Left lung (tissue), 10 donors: Measurements from ENCODE around the gene ASTN1. TPM values are rescaled to one million over a fixed set of nuclear protein-coding genes. Genes with fewer than 3 reads are reported as not detected.
A peak's percentile ranks its signal among the peaks of the same experiment; 100 is the strongest.

Experiments used
- ATAC-seq: fragments of 200-7000 bp; cut with Tn5 transposase; one replicate; pipeline ENCODE4 v1.9.1; 2020; ENCODE audit warnings: moderate library complexity
- DNase-seq, 4 donors: peaks; one replicate each; pipeline ENCODE4 v3.0.0-alpha.2; 2013 to 2020
- H3K27ac ChIP-seq, 2 donors: fragments of 200-600 bp; sonication (generic) in 1 of 2; one replicate each; pipeline versions ENCODE4 v1.5.0 to v1.8.0; 2020 to 2021
- H3K27me3 ChIP-seq, 2 donors: fragments of 200-600 bp; sonication (generic) in 1 of 2; one replicate each; pipeline versions ENCODE4 v1.5.0 to v1.8.0; 2020 to 2021
- H3K36me3 ChIP-seq, 2 donors: fragments of 200-600 bp; sonication (generic) in 1 of 2; one replicate each; pipeline versions ENCODE4 v1.5.0 to v1.8.0; 2020 to 2021
- H3K4me1 ChIP-seq, 2 donors: fragments of 200-600 bp; one replicate each; pipeline ENCODE4 v1.8.0; 2021
- H3K4me3 ChIP-seq, 2 donors: fragments of 200-600 bp; sonication (generic) in 1 of 2; one replicate each; pipeline versions ENCODE4 v1.5.0 to v1.8.0; 2020 to 2021; ENCODE audit warnings: mild to moderate bottlenecking in 1 of 2
- H3K9me3 ChIP-seq, 2 donors: fragments of 200-600 bp; sonication (generic) in 1 of 2; one replicate each; pipeline versions ENCODE4 v1.5.0 to v1.8.0; 2020 to 2021
- CTCF ChIP-seq, 2 donors: fragments of 200-600 bp; sonication (generic) in 1 of 2; IDR thresholded peaks; one replicate each; pipeline versions ENCODE4 v1.5.0 to v1.8.0; 2021; ENCODE audit warnings: antibody characterized with exemption in 2 of 2
- intact Hi-C, 2 donors: fragments of 100-400 bp; cut with DNase I; formaldehyde crosslinking; loops; one replicate each; pipeline versions ENCODE4 v1.11.2 to v1.14.2; 2022
- polyA plus RNA-seq, 6 donors: library from polyadenylated mRNA; unstranded; fragments of 120-200 nt; gene quantifications; one replicate each; pipeline ENCODE4 v1.2.1, GENCODE V29; 2013; ENCODE audit not compliant: insufficient read length in 6 of 6
- total RNA-seq, 2 donors: library from RNA; stranded (reverse); fragmentation: NEBNext Ultra II Directional; extraction: Animal tissue kit (Norgen Biotek cat#: 25700); gene quantifications; one replicate each; pipeline ENCODE4 v1.2.1, GENCODE V29; 2021
- donor health status: DM: no; HTN: yes; CAD: no.
- donor health status: DM: no; HTN: no; CAD: no.

The ASTN1 gene
- total and polyA plus RNA-seq, 8 donors: 0.10 to 3.1 (median 2.2) TPM

- Histone ChIP-seq H3K27me3 (peaks cover 56 to 59% of the 10 kb centered on the region in 2 donors), H3K4me3 (no peak overlapping the region), H3K9me3 (no peaks in the 10 kb centered on the region), H3K4me1 (no peaks in the 10 kb centered on the region), H3K36me3 (no peaks in the 10 kb centered on the region), H3K27ac (no peak overlapping the region)
- DNase-seq (no peak), ATAC-seq (no peak)
- intact Hi-C loops: no loop called here
- no peak for TF ChIP-seq CTCF (IDR thresholded peaks at IDR 0.05)
Measured at GRCh38 chr1:177165069-177165439, 542 bp upstream of the ASTN1 start.

GRCh38 chr1:177163844-177164379 lies 600 bp downstream of the ASTN1 start:
- no peak overlapping the region for H3K27ac ChIP-seq
- TF ChIP-seq CTCF (IDR thresholded peaks at IDR 0.05): no peak
- DNase-seq: peak in 1 of 4 donors; percentile 49
- H3K36me3 ChIP-seq: no peaks in the 10 kb centered on the region
- ATAC-seq: no peak
- H3K9me3 ChIP-seq: no peaks in the 10 kb centered on the region
- H3K27me3 ChIP-seq: peaks cover 46 to 47% of the 10 kb centered on the region in 2 donors
- H3K4me1 ChIP-seq: no peaks in the 10 kb centered on the region
- intact Hi-C loops: no loop called here
- H3K4me3 ChIP-seq: peak overlapping the region in 1 of 2 donors; percentile 10

- TF ChIP-seq CTCF (IDR thresholded peaks at IDR 0.05): no peak
- DNase-seq: no peak
- ATAC-seq: no peak
- H3K9me3 ChIP-seq: no peaks in the 10 kb centered on the region
- H3K4me1 ChIP-seq: no peaks in the 10 kb centered on the region
- H3K36me3 ChIP-seq: no peaks in the 10 kb centered on the region
- H3K27ac ChIP-seq: no peak overlapping the region
- no peak overlapping the region for H3K4me3 ChIP-seq
- intact Hi-C loops: no loop called here
- peaks cover 38 to 42% of the 10 kb centered on the region in 2 donors for H3K27me3 ChIP-seq
Measured at GRCh38 chr1:177162243-177162642, 2.3 kb downstream of the ASTN1 start.

GRCh38 chr1:177146499-177146898 lies 18.0 kb downstream of the ASTN1 start:
- intact Hi-C loops: no loop called here
- DNase-seq (no peak), ATAC-seq (no peak)
- no peaks in the 10 kb centered on the region for H3K36me3 ChIP-seq
- no peaks in the 10 kb centered on the region for H3K4me1 ChIP-seq
- H3K9me3 ChIP-seq: no peaks in the 10 kb centered on the region
- no peak for TF ChIP-seq CTCF (IDR thresholded peaks at IDR 0.05)
- no peaks in the 10 kb centered on the region for H3K27me3 ChIP-seq
- H3K4me3 ChIP-seq: no peak overlapping the region
- no peak overlapping the region for H3K27ac ChIP-seq

GRCh38 chr1:177145106-177146070 lies 19.1 kb downstream of the ASTN1 start:
- Histone ChIP-seq H3K4me1 (no peaks in the 10 kb centered on the region), H3K27me3 (no peaks in the 10 kb centered on the region), H3K9me3 (no peaks in the 10 kb centered on the region), H3K4me3 (no peak overlapping the region), H3K27ac (no peak overlapping the region), H3K36me3 (no peaks in the 10 kb centered on the region)
- ATAC-seq (no peak), DNase-seq (no peak)
- TF ChIP-seq CTCF (IDR thresholded peaks at IDR 0.05): no peak
- intact Hi-C loops: no loop called here
